Mesothelial cell of epicardium (in vitro differentiated cells): ENCODE measurements around the gene SLC12A4. TPM values are rescaled to one million over a fixed set of nuclear protein-coding genes. Genes with fewer than 3 reads are reported as not detected.
A peak's percentile ranks its signal among the peaks of the same experiment; 100 is the strongest.

Source experiments
- DNase-seq, 2 experiments: peaks; one replicate each; pipeline ENCODE4 v3.0.0; 2021; ENCODE audit warnings: low spot score in 2 of 2; ENCODE audit not compliant: unreplicated experiment in 2 of 2
- H3K27ac Mint-ChIP-seq: 2 replicates; pipeline ENCODE4 v1.8.0; 2021; ENCODE audit warnings: mixed read lengths
- H3K27me3 Mint-ChIP-seq: 2 replicates; pipeline ENCODE4 v1.8.0; 2021; ENCODE audit warnings: low read depth, mixed read lengths
- H3K36me3 Mint-ChIP-seq: 2 replicates; pipeline ENCODE4 v1.8.0; 2021; ENCODE audit warnings: mixed read lengths
- H3K4me1 Mint-ChIP-seq: 2 replicates; pipeline ENCODE4 v1.8.0; 2021; ENCODE audit warnings: mixed read lengths
- H3K4me3 Mint-ChIP-seq: 2 replicates; pipeline ENCODE4 v1.8.0; 2021; ENCODE audit warnings: mild to moderate bottlenecking, moderate library complexity, mixed read lengths
- H3K9me3 Mint-ChIP-seq: 2 replicates; pipeline ENCODE4 v1.8.0; 2021; ENCODE audit warnings: mixed read lengths
- total RNA-seq: library from RNA; stranded (reverse); gene quantifications from 3 replicates; pipeline ENCODE4 v1.2.1, GENCODE V29; 2021
- TF ChIP-seq, protein P1 (sequence below): fragments of 200-600 bp; sonication (generic); IDR thresholded peaks from one replicate; pipeline ENCODE4 v1.5.0; 2021; ENCODE audit warnings: antibody characterized with exemption; ENCODE audit not compliant: unreplicated experiment

SLC12A4 gene
- total RNA-seq, 1 donor from 2014 or later: 155 TPM

GRCh38 chr16:67893743-67894399 lies 74.6 kb downstream of the SLC12A4 start:
- TF ChIP-seq, protein P1, sequence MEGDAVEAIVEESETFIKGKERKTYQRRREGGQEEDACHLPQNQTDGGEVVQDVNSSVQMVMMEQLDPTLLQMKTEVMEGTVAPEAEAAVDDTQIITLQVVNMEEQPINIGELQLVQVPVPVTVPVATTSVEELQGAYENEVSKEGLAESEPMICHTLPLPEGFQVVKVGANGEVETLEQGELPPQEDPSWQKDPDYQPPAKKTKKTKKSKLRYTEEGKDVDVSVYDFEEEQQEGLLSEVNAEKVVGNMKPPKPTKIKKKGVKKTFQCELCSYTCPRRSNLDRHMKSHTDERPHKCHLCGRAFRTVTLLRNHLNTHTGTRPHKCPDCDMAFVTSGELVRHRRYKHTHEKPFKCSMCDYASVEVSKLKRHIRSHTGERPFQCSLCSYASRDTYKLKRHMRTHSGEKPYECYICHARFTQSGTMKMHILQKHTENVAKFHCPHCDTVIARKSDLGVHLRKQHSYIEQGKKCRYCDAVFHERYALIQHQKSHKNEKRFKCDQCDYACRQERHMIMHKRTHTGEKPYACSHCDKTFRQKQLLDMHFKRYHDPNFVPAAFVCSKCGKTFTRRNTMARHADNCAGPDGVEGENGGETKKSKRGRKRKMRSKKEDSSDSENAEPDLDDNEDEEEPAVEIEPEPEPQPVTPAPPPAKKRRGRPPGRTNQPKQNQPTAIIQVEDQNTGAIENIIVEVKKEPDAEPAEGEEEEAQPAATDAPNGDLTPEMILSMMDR: no peak
- DNase-seq: no peak
- H3K9me3 Mint-ChIP-seq: no peaks in the 10 kb centered on the region

More at GRCh38 chr16:67893743-67894399, 74.6 kb downstream of the SLC12A4 start:
- peak overlapping the region; percentile 99 for H3K27ac Mint-ChIP-seq
- peaks cover 17% of the 10 kb centered on the region for H3K4me1 Mint-ChIP-seq
- H3K4me3 Mint-ChIP-seq: peak overlapping the region; percentile 98
- no peaks in the 10 kb centered on the region for H3K27me3 Mint-ChIP-seq
- H3K36me3 Mint-ChIP-seq: no peaks in the 10 kb centered on the region

Other genes with a start within 250 kb of the SLC12A4 start
- 22.8 to 27.0 TPM (median 26.1 TPM) in 3 replicates for gene GFOD2, start 249.3 kb downstream of the SLC12A4 start, total RNA-seq
- 24.0 to 26.8 TPM (median 24.5 TPM) in 3 replicates for gene RANBP10, start 162.1 kb downstream of the SLC12A4 start, total RNA-seq
- gene TSNAXIP1, start 161.7 kb downstream of the SLC12A4 start, total RNA-seq: 4.4 to 4.8 TPM (median 4.4 TPM) in 3 replicates
- gene THAP11, start 126.3 kb downstream of the SLC12A4 start, total RNA-seq: 27.6 to 28.6 TPM (median 28.1 TPM) in 3 replicates
- gene NUTF2, start 121.7 kb downstream of the SLC12A4 start, total RNA-seq: 130 to 141 TPM (median 132 TPM) in 3 replicates
- gene CENPT, start 120.9 kb downstream of the SLC12A4 start, total RNA-seq: 71.5 to 73.8 TPM (median 73.8 TPM) in 3 replicates
- gene EDC4, start 95.6 kb downstream of the SLC12A4 start, total RNA-seq: 71.7 to 83.4 TPM (median 80.2 TPM) in 3 replicates
- gene NRN1L, start 83.8 kb downstream of the SLC12A4 start, total RNA-seq: 0.66 to 0.99 TPM in 2 of 3 replicates, not detected in the other
- gene PSKH1, start 75.4 kb downstream of the SLC12A4 start, total RNA-seq: 41.5 to 44.5 TPM (median 43.3 TPM) in 3 replicates
- gene CTRL, start 36.8 kb downstream of the SLC12A4 start, total RNA-seq: 1.00 to 1.5 TPM (median 1.4 TPM) in 3 replicates
- 14.0 to 17.2 TPM (median 16.7 TPM) in 3 replicates for gene PSMB10, start 31.8 kb downstream of the SLC12A4 start, total RNA-seq
- 68.5 to 73.8 TPM (median 68.8 TPM) in 3 replicates for gene LCAT, start 24.5 kb downstream of the SLC12A4 start, total RNA-seq
- gene DPEP3, start 11.9 kb upstream of the SLC12A4 start, total RNA-seq: not detected in 3 replicates
- not detected in 3 replicates for gene DPEP2, start 30.8 kb upstream of the SLC12A4 start, total RNA-seq
- not detected in 3 replicates for gene DPEP2NB, start 47.3 kb upstream of the SLC12A4 start, total RNA-seq
- 11.8 to 12.5 TPM (median 11.9 TPM) in 3 replicates for gene DDX28, start 54.6 kb upstream of the SLC12A4 start, total RNA-seq
- 18.1 to 20.8 TPM (median 19.4 TPM) in 3 replicates for gene DUS2, start 54.6 kb upstream of the SLC12A4 start, total RNA-seq
- 47.3 to 51.8 TPM (median 51.3 TPM) in 3 replicates for gene NFATC3, start 116.7 kb upstream of the SLC12A4 start, total RNA-seq